Left ventricle myocardium inferior (tissue), 1 donor: Measurements from ENCODE around the gene SAMD11. TPM values are rescaled to one million over a fixed set of nuclear protein-coding genes. Genes with fewer than 3 reads are reported as not detected.

Experiments
- DNase-seq: peaks from one replicate; pipeline ENCODE4 v3.0.0-alpha.2; 2020
- H3K27ac ChIP-seq: fragments of 200-600 bp; replicated peaks from 2 replicates; pipeline ENCODE4 v1.8.0; 2021
- H3K27me3 ChIP-seq: fragments of 200-600 bp; 2 replicates; pipeline ENCODE4 v1.8.0; 2021; ENCODE audit warnings: low read depth
- H3K36me3 ChIP-seq: fragments of 200-600 bp; 2 replicates; pipeline ENCODE4 v1.8.0; 2021
- H3K4me1 ChIP-seq: fragments of 200-600 bp; 2 replicates; pipeline ENCODE4 v1.8.0; 2021
- H3K4me3 ChIP-seq: fragments of 200-600 bp; 2 replicates; pipeline ENCODE4 v1.8.0; 2021; ENCODE audit warnings: mild to moderate bottlenecking, moderate library complexity
- H3K9me3 ChIP-seq: fragments of 200-600 bp; replicated peaks from 2 replicates; pipeline ENCODE4 v1.8.0; 2021
- CTCF ChIP-seq: fragments of 200-600 bp; IDR thresholded peaks from 2 replicates; pipeline ENCODE4 v1.8.0; 2021; ENCODE audit warnings: antibody characterized with exemption, mild to moderate bottlenecking, borderline replicate concordance
- intact Hi-C: fragments of 100-400 bp; cut with micrococcal nuclease; formaldehyde crosslinking; loops from one replicate; pipeline ENCODE4 v1.11.0; 2022
- total RNA-seq: library from RNA; stranded (reverse); fragmentation: NEBNext Ultra II Directional; extraction: Animal tissue kit (Norgen Biotek cat#: 25700); gene quantifications from one replicate; pipeline ENCODE4 v1.2.1, GENCODE V29; 2021
- donor health status: DM: no; HTN: yes; CAD: no; lungs with severe emphysema.

The SAMD11 gene
- total RNA-seq, 1 donor from 2014 or later: 2.4 TPM

- DNase-seq: no peak
- H3K27ac ChIP-seq: no peak overlapping the region
- no peak overlapping the region for H3K4me3 ChIP-seq
- TF ChIP-seq CTCF: no peak
- intact Hi-C loops: no loop called here
- H3K27me3 ChIP-seq: no peaks in the 10 kb centered on the region
- no peaks in the 10 kb centered on the region for H3K36me3 ChIP-seq
- no peaks in the 10 kb centered on the region for H3K4me1 ChIP-seq
- H3K9me3 ChIP-seq: peaks cover 10% of the 10 kb centered on the region
Observed at GRCh38 chr1:991895-992294, 68.2 kb downstream of the SAMD11 start.

- no peak for TF ChIP-seq CTCF
- Histone ChIP-seq H3K36me3 (no peaks in the 10 kb centered on the region), H3K27me3 (no peaks in the 10 kb centered on the region), H3K9me3 (peaks cover 10% of the 10 kb centered on the region), H3K4me1 (peaks cover 2% of the 10 kb centered on the region), H3K27ac (no peak overlapping the region), H3K4me3 (no peak overlapping the region)
- no peak for DNase-seq
- intact Hi-C loops: no loop called here
Observed at GRCh38 chr1:992362-992761, 68.6 kb downstream of the SAMD11 start.

- Histone ChIP-seq H3K4me3 (no peak overlapping the region), H3K9me3 (peaks cover 10% of the 10 kb centered on the region), H3K27ac (no peak overlapping the region), H3K36me3 (no peaks in the 10 kb centered on the region), H3K4me1 (peaks cover 13% of the 10 kb centered on the region), H3K27me3 (no peaks in the 10 kb centered on the region)
- TF ChIP-seq CTCF: no peak
- DNase-seq: no peak
- intact Hi-C loops: no loop called here
Observed at GRCh38 chr1:993379-993995, 69.8 kb downstream of the SAMD11 start.

Other genes with a start within 250 kb of the SAMD11 start
- not detected for gene OR4F16, start 237.3 kb upstream of the SAMD11 start, total RNA-seq
- gene NOC2L, start 35.3 kb downstream of the SAMD11 start, total RNA-seq: 40.8 TPM
- gene KLHL17, start 36.7 kb downstream of the SAMD11 start, total RNA-seq: 6.4 TPM
- gene PLEKHN1, start 42.6 kb downstream of the SAMD11 start, total RNA-seq: not detected
- 160 TPM for gene PERM1, start 58.2 kb downstream of the SAMD11 start, total RNA-seq
- 34.0 TPM for gene HES4, start 76.2 kb downstream of the SAMD11 start, total RNA-seq
- gene ISG15, start 89.6 kb downstream of the SAMD11 start, total RNA-seq: 14.5 TPM
- 13.0 TPM for gene AGRN, start 96.2 kb downstream of the SAMD11 start, total RNA-seq
- not detected for gene RNF223, start 150.4 kb downstream of the SAMD11 start, total RNA-seq
- gene C1orf159, start 192.2 kb downstream of the SAMD11 start, total RNA-seq: 3.8 TPM
- not detected for gene TTLL10, start 250.0 kb downstream of the SAMD11 start, total RNA-seq